PFSK-1 (cell line): ENCODE measurements around the gene DDX54.

Experiments used
- POLR2AphosphoS5 ChIP-seq: IDR thresholded peaks from 2 replicates; pipeline ENCODE4 v1.6.1; 2012; ENCODE audit warnings: low read depth, mild to moderate bottlenecking, control low read depth, low read length, moderate library complexity
- TAF1 ChIP-seq: IDR thresholded peaks from 2 replicates; pipeline ENCODE4 v1.6.1; 2012; ENCODE audit warnings: low read length, control low read depth, borderline replicate concordance; ENCODE audit not compliant: insufficient read depth

DNA sequence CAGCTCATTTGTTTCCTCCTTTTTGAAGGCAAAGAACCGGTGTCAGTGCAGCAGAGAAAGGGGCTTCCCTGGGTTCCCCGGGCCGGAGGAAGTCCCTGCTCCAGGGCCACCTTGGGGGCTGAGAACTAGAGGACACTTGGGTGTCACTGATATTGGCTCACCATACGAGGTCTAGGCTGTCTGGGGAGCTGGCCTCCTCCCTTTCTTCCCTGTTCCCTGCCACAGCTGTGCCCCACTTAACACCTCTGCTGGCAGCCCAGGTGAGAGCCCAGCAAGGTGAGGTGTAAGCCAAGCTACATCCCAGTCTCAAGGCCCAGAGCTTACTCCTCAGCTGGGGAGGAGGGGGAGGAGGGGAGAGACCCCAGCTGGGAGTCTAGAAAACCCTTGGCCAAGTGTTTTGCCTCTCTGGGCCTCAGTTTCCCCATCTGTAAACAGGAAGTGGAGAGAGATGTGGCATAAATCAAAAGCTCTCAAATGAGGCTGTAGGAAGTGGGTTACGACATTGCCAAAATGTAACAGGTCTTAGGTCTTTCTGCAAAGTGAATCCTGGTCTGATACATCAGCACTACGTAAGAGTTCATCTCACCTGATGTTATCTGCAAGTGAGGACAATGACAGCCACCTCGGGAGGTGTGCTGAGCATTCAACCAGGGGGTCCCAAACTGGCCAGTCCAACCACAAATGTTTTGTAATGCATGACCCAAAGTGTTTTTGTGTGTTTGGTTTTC is 75.2 kb downstream of the DDX54 start:
- TF ChIP-seq TAF1 (no peak), POLR2AphosphoS5 (no peak)
